K562 (cell line): ENCODE data around the gene ARL4C.

Source experiments
- ARID2 ChIP-seq: fragments of 450-650 bp; IDR thresholded peaks from 2 replicates; pipeline ENCODE4 v1.6.1; 2017; ENCODE audit warnings: antibody characterized with exemption, mild to moderate bottlenecking
- E2F5 ChIP-seq: sonication (generic); formaldehyde crosslinking; IDR thresholded peaks from 2 replicates; pipeline ENCODE4 v1.8.0; 2022; ENCODE audit warnings: mild to moderate bottlenecking, missing genetic modification reagents
- KAT7 ChIP-seq: sonication (generic); formaldehyde crosslinking; IDR thresholded peaks from 2 replicates; pipeline ENCODE4 v1.8.0; 2022; ENCODE audit warnings: missing genetic modification reagents, mild to moderate bottlenecking, borderline replicate concordance
- MAFF ChIP-seq: IDR thresholded peaks from 2 replicates; pipeline ENCODE4 v1.6.1; 2012; ENCODE audit warnings: low read length, improper control_type of control experiment
- STAT5B ChIP-seq: fragments of 250-450 bp; sonication (Bioruptor Pico); IDR thresholded peaks from 2 replicates; pipeline ENCODE4 v1.8.0; 2021; ENCODE audit warnings: mild to moderate bottlenecking, inconsistent platforms
- TCF7L2 ChIP-seq: fragments of 150-350 bp; IDR thresholded peaks from 2 replicates; pipeline ENCODE4 v1.6.1; 2016; ENCODE audit warnings: low read depth, mild to moderate bottlenecking, low read length, moderate library complexity
- ZNF785 ChIP-seq: fragments of 250-450 bp; sonication (Bioruptor Pico); IDR thresholded peaks from 2 replicates; pipeline ENCODE4 v1.4.0; 2020; ENCODE audit warnings: mild to moderate bottlenecking
- TF ChIP-seq, protein P1 (sequence below), 2 experiments: fragments of 250-450 bp in 1 of 2; fragments of 450-650 bp in 1 of 2; sonication (Bioruptor Pico) in 1 of 2; IDR thresholded peaks; 2 replicates each; pipeline versions ENCODE4 v1.6.1 to v1.8.0; 2016 to 2021; ENCODE audit warnings: mild to moderate bottlenecking in 2 of 2, moderate library complexity in 2 of 2, missing compliant biosample characterization in 1 of 2, missing genetic modification characterization in 1 of 2
- TF ChIP-seq, protein P2 (sequence below), 3 experiments: IDR thresholded peaks in 2 of 3; conservative IDR thresholded peaks in 1 of 3; 2 replicates each; pipeline ENCODE4 v1.5.1; 2011 to 2012; ENCODE audit warnings: low read length in 3 of 3, mild to moderate bottlenecking in 3 of 3, control low read depth in 2 of 3, improper control_type of control experiment in 1 of 3, inconsistent platforms in 1 of 3, low read depth in 1 of 3, mixed read lengths in 1 of 3, moderate library complexity in 1 of 3; ENCODE audit not compliant: insufficient read depth in 2 of 3

DNA sequence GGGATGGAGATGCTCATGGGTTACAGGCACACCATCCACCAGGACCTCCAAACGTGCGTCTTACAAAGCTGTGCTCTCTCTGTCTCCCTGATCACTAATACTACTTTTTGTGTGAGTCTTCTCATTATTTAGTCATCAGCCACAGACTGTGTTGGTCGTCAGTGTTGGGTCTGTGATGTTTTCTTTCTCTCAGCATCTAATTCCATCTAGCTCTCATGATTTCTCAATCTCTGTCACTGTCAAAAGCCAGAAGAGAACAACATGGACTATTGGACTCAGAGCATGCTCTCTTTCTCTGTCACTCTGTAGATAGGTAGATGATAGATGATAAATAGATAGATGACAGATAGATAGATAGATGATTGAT is 6.0 kb upstream of the ARL4C start:
- TF ChIP-seq TCF7L2 (no peak), STAT5B (no peak), ARID2 (no peak), MAFF (no peak), E2F5 (CRISPR knock-in tag) (no peak), KAT7 (CRISPR knock-in tag) (no peak), ZNF785 (CRISPR knock-in tag) (no peak)
- TF ChIP-seq, protein P1, sequence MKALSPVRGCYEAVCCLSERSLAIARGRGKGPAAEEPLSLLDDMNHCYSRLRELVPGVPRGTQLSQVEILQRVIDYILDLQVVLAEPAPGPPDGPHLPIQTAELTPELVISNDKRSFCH (CRISPR knock-in tag; IDR thresholded peaks at IDR 0.05) = no peak
- TF ChIP-seq, protein P1 (tag; IDR thresholded peaks at IDR 0.05) = no peak
- TF ChIP-seq, protein P2, sequence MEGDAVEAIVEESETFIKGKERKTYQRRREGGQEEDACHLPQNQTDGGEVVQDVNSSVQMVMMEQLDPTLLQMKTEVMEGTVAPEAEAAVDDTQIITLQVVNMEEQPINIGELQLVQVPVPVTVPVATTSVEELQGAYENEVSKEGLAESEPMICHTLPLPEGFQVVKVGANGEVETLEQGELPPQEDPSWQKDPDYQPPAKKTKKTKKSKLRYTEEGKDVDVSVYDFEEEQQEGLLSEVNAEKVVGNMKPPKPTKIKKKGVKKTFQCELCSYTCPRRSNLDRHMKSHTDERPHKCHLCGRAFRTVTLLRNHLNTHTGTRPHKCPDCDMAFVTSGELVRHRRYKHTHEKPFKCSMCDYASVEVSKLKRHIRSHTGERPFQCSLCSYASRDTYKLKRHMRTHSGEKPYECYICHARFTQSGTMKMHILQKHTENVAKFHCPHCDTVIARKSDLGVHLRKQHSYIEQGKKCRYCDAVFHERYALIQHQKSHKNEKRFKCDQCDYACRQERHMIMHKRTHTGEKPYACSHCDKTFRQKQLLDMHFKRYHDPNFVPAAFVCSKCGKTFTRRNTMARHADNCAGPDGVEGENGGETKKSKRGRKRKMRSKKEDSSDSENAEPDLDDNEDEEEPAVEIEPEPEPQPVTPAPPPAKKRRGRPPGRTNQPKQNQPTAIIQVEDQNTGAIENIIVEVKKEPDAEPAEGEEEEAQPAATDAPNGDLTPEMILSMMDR (IDR thresholded peaks at IDR 0.05 in 2 of 3, conservative IDR thresholded peaks at IDR 0.05 in 1 of 3; ENCODE audit: insufficient read depth in 2 of 3, low read depth in 1 of 3, low read length in 3 of 3) = no peak
